ENCODE measurements around the gene EEPD1.

DNA sequence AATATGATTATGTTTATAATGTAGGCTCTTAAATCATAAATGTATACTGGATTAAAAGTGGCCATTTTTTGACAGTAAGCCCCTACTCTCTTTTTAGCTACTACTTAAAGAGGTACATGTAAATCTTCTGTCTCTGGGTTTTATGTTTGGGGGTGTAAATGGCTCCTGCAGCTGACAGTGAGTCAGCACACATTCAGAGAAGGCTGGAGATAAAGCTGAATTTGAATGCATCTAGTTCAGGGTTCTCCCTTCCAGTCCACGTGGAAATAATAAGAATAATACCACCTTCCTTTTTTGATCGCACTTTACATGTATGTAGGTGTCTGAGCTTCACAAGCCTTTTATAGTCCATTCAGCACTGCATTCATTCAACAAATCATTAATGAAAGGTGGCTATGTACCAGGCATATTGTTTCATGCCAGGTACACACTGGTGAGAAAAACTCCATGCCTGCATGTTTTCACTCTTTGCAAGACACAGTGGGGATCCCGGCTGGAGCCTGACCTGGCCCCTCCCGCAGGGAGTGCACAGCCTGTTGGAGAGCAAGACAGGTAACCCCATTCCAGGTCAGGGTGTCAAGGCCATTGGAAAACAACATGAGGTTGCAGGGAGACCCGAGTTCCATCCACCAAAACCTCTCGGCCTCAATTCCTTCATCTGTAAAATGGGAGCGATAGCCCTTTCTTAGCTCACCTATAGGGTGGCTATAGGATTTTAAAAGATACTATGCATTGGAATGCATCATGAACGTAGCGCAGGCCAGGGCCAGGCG lies 129.1 kb downstream of the EEPD1 start:
- TF ChIP-seq CTCF (IDR thresholded peaks at IDR 0.05) (no peak), EZH2 (IDR thresholded peaks at IDR 0.05) (no peak)

Data from neural progenitor cell (in vitro differentiated cells).